Esophagus squamous epithelium (tissue), 4 donors: ENCODE measurements around the gene TXNDC11.

Experiments
- POLR2A ChIP-seq, 4 donors: fragments of 450-650 bp; IDR thresholded peaks; one replicate each; pipeline ENCODE4 v1.6.1; 2017; ENCODE audit warnings: antibody characterized with exemption in 4 of 4, mild to moderate bottlenecking in 4 of 4, moderate library complexity in 3 of 4
- TF ChIP-seq, protein P1 (sequence below), 6 experiments: fragments of 450-650 bp in 4 of 6; fragments of 200-600 bp in 2 of 6; sonication (generic) in 2 of 6; IDR thresholded peaks; one replicate each; pipeline ENCODE4 v1.5.1; 2016 to 2019; ENCODE audit warnings: antibody characterized with exemption in 6 of 6, mild to moderate bottlenecking in 4 of 6, moderate library complexity in 4 of 6

DNA sequence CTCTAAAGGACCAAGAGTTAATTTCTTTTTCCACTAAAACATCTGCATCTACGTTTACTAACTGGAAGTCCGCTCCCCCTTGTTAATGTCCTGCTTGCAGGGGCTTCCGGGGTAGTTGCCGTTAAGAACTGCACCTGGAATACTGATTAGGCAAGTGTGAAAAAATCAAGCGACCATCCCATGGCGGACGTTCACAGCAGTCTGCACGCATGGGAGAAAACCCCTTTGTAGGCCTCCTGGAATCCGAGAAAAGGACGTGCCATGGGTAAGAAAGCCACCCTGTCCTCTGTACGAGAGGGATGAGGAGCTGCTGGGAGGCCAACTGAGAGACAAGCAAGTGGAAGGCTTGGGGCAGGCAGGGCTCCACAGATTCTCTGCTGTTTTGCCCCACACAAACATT, 59.5 kb downstream of the TXNDC11 start:
- TF ChIP-seq, protein P1, sequence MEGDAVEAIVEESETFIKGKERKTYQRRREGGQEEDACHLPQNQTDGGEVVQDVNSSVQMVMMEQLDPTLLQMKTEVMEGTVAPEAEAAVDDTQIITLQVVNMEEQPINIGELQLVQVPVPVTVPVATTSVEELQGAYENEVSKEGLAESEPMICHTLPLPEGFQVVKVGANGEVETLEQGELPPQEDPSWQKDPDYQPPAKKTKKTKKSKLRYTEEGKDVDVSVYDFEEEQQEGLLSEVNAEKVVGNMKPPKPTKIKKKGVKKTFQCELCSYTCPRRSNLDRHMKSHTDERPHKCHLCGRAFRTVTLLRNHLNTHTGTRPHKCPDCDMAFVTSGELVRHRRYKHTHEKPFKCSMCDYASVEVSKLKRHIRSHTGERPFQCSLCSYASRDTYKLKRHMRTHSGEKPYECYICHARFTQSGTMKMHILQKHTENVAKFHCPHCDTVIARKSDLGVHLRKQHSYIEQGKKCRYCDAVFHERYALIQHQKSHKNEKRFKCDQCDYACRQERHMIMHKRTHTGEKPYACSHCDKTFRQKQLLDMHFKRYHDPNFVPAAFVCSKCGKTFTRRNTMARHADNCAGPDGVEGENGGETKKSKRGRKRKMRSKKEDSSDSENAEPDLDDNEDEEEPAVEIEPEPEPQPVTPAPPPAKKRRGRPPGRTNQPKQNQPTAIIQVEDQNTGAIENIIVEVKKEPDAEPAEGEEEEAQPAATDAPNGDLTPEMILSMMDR (IDR thresholded peaks at IDR 0.05) = no peak
- no peak for TF ChIP-seq POLR2A (IDR thresholded peaks at IDR 0.05)
